ENCODE data around the gene SLC49A4.

Gene SLC49A4

DNA sequence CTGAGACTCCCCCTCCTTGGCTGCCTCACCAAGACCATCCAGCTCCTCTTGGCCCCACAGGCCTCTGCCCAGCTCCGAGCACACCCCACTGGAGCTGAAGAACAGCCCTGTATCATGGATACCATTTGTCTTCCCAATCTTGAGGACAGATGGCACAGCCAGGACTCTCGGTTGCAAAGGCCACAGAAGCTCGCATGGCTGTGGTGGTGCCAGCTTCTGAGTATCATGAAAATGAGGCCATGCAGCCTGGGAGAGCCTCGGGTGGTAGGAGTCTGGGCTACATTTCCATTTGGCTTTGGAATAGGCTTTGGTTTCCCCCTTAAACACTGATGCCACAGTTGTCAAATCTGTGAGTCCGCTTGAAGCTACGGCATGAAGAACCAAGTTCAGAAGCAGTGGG, 126.1 kb downstream of the SLC49A4 start:
- no peak for DNase-seq (ENCODE audit: extremely low spot score)
- POLR2A ChIA-PET = no interaction called here
- CTCF ChIA-PET = interaction anchor here (0.8 to 1.7 kb wide), 3 partner anchors 16 to 24 kb away, joined by 3 read pairs; no protein-coding TSS in a partner anchor
- TF ChIP-seq, protein P1, sequence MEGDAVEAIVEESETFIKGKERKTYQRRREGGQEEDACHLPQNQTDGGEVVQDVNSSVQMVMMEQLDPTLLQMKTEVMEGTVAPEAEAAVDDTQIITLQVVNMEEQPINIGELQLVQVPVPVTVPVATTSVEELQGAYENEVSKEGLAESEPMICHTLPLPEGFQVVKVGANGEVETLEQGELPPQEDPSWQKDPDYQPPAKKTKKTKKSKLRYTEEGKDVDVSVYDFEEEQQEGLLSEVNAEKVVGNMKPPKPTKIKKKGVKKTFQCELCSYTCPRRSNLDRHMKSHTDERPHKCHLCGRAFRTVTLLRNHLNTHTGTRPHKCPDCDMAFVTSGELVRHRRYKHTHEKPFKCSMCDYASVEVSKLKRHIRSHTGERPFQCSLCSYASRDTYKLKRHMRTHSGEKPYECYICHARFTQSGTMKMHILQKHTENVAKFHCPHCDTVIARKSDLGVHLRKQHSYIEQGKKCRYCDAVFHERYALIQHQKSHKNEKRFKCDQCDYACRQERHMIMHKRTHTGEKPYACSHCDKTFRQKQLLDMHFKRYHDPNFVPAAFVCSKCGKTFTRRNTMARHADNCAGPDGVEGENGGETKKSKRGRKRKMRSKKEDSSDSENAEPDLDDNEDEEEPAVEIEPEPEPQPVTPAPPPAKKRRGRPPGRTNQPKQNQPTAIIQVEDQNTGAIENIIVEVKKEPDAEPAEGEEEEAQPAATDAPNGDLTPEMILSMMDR (IDR thresholded peaks at IDR 0.05; ENCODE audit: control extremely low read depth, extremely low read depth, low read depth, missing control alignments) = no peak

DNA sequence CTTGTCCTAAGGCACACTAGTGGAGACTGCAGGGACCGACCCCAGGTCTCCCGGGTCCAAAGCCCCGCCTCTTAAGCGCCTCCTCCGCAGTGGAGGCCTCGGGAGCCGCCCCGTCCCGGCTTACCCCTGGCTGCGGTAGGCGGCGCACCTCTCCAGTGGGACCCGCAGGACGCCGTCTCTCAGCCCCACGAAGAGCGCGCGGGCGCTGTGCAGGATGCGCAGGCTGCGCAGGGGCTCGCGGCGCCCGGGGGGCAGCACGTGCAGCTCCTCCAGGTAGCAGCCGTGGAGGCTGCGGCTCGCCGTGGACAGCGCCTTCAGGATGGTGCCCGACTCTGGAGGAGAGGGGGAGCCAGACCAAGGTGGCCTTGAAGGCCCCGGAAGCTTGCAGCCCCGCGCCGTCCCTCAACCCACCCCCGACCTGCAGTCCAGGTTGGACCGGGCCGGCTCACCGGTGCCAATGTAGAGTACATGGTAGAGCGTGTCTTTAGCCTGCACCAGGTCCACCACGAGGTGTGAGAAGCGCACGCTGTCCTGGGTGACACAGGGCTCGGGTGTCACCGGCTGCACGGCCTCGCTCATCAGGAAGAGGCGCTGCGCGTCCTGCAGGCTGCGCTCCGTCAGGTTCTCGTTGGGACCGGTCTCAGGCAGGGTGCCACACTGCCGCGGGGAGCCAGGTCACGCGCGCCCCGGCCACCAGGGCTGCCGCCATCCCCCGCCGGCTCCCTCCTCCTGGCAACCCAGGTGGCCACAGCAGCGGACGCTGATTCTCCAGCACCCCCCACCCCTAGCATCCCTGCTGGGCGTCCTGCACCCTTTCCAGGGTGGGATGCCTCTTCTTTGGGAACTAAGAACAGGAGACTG, 127.2 kb downstream of the SLC49A4 start:
- ChIA-PET POLR2A (no interaction called here), CTCF (interaction anchor here (1.7 kb wide), 1 partner anchor 15 kb away, joined by 3 read pairs; no protein-coding TSS in a partner anchor)
- TF ChIP-seq, protein P1 (IDR thresholded peaks at IDR 0.05; ENCODE audit: control extremely low read depth, extremely low read depth, low read depth, missing control alignments) = no peak
- no peak for DNase-seq (ENCODE audit: extremely low spot score)

DNA sequence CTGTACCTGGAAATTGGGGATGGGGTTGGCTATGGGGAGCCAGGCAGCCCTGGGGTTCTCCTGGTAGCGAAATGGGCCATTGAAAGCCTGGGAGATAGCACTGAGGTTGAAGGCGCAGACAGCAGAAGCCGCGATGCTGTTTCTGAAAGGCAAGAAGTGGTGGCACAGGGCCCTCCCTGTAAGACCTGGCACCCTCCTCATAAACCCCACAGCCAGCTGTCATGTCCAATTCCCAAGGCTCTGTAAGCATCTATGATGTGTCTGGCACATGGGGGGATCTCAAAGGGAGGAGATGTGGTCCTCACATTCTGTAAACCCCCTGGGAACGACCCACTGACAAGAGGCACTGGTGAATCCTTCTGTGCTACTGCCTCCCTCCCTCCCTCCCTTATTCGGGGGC, 128.7 kb downstream of the SLC49A4 start:
- ChIA-PET POLR2A (no interaction called here), CTCF (interaction anchor here (2.1 to 3.0 kb wide), 2 partner anchors 14 to 19 kb away, joined by 6 to 10 read pairs; no protein-coding TSS in a partner anchor)
- TF ChIP-seq, protein P1 (IDR thresholded peaks at IDR 0.05; ENCODE audit: control extremely low read depth, extremely low read depth, low read depth, missing control alignments) = no peak
- DNase-seq (ENCODE audit: extremely low spot score) = no peak

GRCh38 chr3:122924056-122924455, 129.2 kb downstream of the SLC49A4 start:
- POLR2A ChIA-PET = no interaction called here
- CTCF ChIA-PET = interaction anchor here (2.1 to 3.0 kb wide), 2 partner anchors 13 to 18 kb away, joined by 6 to 10 read pairs; no protein-coding TSS in a partner anchor
- no peak for DNase-seq (ENCODE audit: extremely low spot score)
- TF ChIP-seq, protein P1 (IDR thresholded peaks at IDR 0.05; ENCODE audit: control extremely low read depth, extremely low read depth, low read depth, missing control alignments) = no peak

DNA sequence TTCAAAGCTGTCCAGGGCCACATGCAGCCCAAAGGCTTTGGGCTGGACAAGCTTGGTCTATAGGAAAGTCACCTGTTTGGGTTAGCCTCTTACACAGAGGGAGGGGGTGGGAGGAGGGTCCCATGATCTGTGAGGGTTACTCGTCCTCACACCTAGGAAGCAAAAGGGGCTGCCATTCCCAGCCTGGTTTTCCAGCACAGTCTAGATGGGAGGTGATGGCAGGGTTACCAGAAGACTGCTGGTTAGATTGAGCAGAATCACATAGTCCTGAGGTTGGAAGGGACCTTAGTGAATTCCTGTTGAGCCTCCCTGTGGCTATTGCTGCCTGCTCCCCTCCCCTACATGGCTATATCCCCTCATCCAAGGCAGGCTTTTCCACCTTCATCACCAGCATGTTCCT, 130.9 kb downstream of the SLC49A4 start:
- DNase-seq (ENCODE audit: extremely low spot score) = no peak
- POLR2A ChIA-PET = no interaction called here
- TF ChIP-seq, protein P1 (IDR thresholded peaks at IDR 0.05; ENCODE audit: control extremely low read depth, extremely low read depth, low read depth, missing control alignments) = no peak
- CTCF ChIA-PET = interaction anchor here (3.0 kb wide), 1 partner anchor 17 kb away, joined by 10 read pairs; no protein-coding TSS in a partner anchor

DNA sequence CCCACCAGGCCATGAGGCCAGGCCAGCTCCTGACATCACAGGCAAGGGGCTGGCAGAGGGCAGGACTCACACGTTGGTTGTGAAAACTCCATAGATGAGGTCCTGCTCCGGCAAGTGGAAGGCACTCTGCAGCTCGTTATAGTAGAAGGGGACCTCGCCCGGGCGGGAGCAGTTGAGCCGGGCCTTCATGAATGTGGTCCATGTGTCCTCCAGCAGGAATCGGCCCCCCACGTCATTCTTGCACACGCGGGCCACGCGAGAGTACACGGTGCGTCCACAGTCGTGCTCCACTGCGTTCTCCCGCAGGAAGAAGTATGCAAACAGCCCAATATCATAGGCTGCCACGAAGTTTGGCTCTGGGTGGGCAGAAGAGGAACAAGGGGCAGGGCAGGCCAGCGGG, 131.5 kb downstream of the SLC49A4 start:
- TF ChIP-seq, protein P1 (IDR thresholded peaks at IDR 0.05; ENCODE audit: control extremely low read depth, extremely low read depth, low read depth, missing control alignments) = no peak
- ChIA-PET POLR2A (no interaction called here), CTCF (interaction anchor here (3.0 kb wide), 1 partner anchor 16 kb away, joined by 10 read pairs; no protein-coding TSS in a partner anchor)
- no peak for DNase-seq (ENCODE audit: extremely low spot score)
